Measurements from ENCODE around the gene STARD8.

- TF ChIP-seq CTCF (IDR thresholded peaks at IDR 0.05; ENCODE audit: extremely low read depth in 1 of 2, insufficient read depth in 1 of 2, low read depth in 1 of 2, low read length in 2 of 2) (no peak), POLR2A (IDR thresholded peaks at IDR 0.05; ENCODE audit: low read depth, low read length) (no peak), GATA2 (IDR thresholded peaks at IDR 0.05; ENCODE audit: insufficient read depth, insufficient read length, low read depth, low read length) (no peak), EZH2 (IDR thresholded peaks at IDR 0.05; ENCODE audit: borderline replicate concordance, low read depth, low read length, severe bottlenecking) (no peak)
Observed at GRCh38 chrX:68684919-68685304, 37.4 kb downstream of the STARD8 start.
